Mesenchymal stem cell (in vitro differentiated cells and primary cell): ENCODE measurements around the gene PLEKHH1.
A peak's percentile ranks its signal among the peaks of the same experiment; 100 is the strongest.

Experiments
- DNase-seq: peaks from one replicate; pipeline ENCODE4 v3.0.0-alpha.2; 2013
- H2AFZ ChIP-seq: one replicate; pipeline ENCODE4 v1.6.1; 2013; ENCODE audit warnings: low read depth, mild to moderate bottlenecking, control low read depth, inconsistent platforms, low read length, moderate library complexity
- H2AK5ac ChIP-seq: 2 replicates; pipeline ENCODE4 v1.6.1; 2013; ENCODE audit warnings: low read length, moderate library complexity, mild to moderate bottlenecking, inconsistent platforms; ENCODE audit not compliant: severe bottlenecking
- H2BK120ac ChIP-seq: one replicate; pipeline ENCODE4 v1.6.1; 2013; ENCODE audit warnings: low read depth, mild to moderate bottlenecking, inconsistent platforms, low read length, moderate library complexity
- H2BK12ac ChIP-seq, 2 experiments: one replicate each; pipeline ENCODE4 v1.6.1; 2013; ENCODE audit warnings: inconsistent platforms in 2 of 2, low read length in 2 of 2, mild to moderate bottlenecking in 2 of 2, moderate library complexity in 2 of 2, control low read depth in 1 of 2
- H2BK15ac ChIP-seq: one replicate; pipeline ENCODE4 v1.6.1; 2013; ENCODE audit warnings: mild to moderate bottlenecking, low read depth, inconsistent platforms; ENCODE audit not compliant: poor library complexity, severe bottlenecking
- H2BK5ac ChIP-seq: 2 replicates; pipeline ENCODE4 v1.6.1; 2013; ENCODE audit warnings: low read depth, mild to moderate bottlenecking, low read length, control low read depth, inconsistent platforms; ENCODE audit not compliant: poor library complexity, severe bottlenecking
- H3K14ac ChIP-seq, 2 experiments: one replicate each; pipeline ENCODE4 v1.6.1; 2013; ENCODE audit warnings: inconsistent platforms in 2 of 2, low read length in 2 of 2, control low read depth in 1 of 2, mild to moderate bottlenecking in 1 of 2, moderate library complexity in 1 of 2
- H3K18ac ChIP-seq, 2 experiments: one replicate each; pipeline ENCODE4 v1.6.1; 2013; ENCODE audit warnings: inconsistent platforms in 2 of 2, low read length in 2 of 2, control low read depth in 1 of 2, low read depth in 1 of 2, mild to moderate bottlenecking in 1 of 2
- H3K23ac ChIP-seq, 2 experiments: one replicate each; pipeline ENCODE4 v1.6.1; 2013; ENCODE audit warnings: inconsistent platforms in 2 of 2, low read length in 2 of 2, mild to moderate bottlenecking in 2 of 2, moderate library complexity in 2 of 2, control low read depth in 1 of 2
- H3K27ac ChIP-seq: 2 replicates; pipeline ENCODE4 v1.5.1; 2013; ENCODE audit warnings: mild to moderate bottlenecking, moderate library complexity, low read length, control low read depth, inconsistent platforms; ENCODE audit not compliant: poor library complexity, severe bottlenecking
- H3K27me3 ChIP-seq, 2 experiments: 2 replicates each; pipeline versions ENCODE4 v1.6.1 to v1.7.0; 2013; ENCODE audit warnings: low read length in 2 of 2, mild to moderate bottlenecking in 2 of 2, moderate library complexity in 2 of 2, control low read depth in 1 of 2, inconsistent platforms in 1 of 2; ENCODE audit not compliant: control insufficient read depth in 1 of 2, insufficient read depth in 1 of 2
- H3K36me3 ChIP-seq, 2 experiments: 2 replicates each; pipeline versions ENCODE4 v1.6.1 to v1.7.0; 2013; ENCODE audit warnings: low read length in 2 of 2, control low read depth in 1 of 2, inconsistent platforms in 1 of 2, low read depth in 1 of 2, mild to moderate bottlenecking in 1 of 2; ENCODE audit not compliant: insufficient read depth in 2 of 2, control insufficient read depth in 1 of 2
- H3K4ac ChIP-seq, 2 experiments: one replicate each; pipeline ENCODE4 v1.6.1; 2013; ENCODE audit warnings: inconsistent platforms in 2 of 2, low read length in 2 of 2, mild to moderate bottlenecking in 2 of 2, moderate library complexity in 2 of 2, control low read depth in 1 of 2, low read depth in 1 of 2
- H3K4me1 ChIP-seq: 2 replicates; pipeline ENCODE4 v1.6.1; 2013; ENCODE audit warnings: low read depth, low read length, control low read depth; ENCODE audit not compliant: control insufficient read depth, insufficient read depth
- H3K4me2 ChIP-seq: 2 replicates; pipeline ENCODE4 v1.6.1; 2013; ENCODE audit warnings: low read length, mild to moderate bottlenecking, inconsistent platforms; ENCODE audit not compliant: poor library complexity, severe bottlenecking
- H3K4me3 ChIP-seq, 2 experiments: 2 replicates each; pipeline versions ENCODE4 v1.5.1 to v1.7.0; 2013; ENCODE audit warnings: low read length in 2 of 2, mild to moderate bottlenecking in 2 of 2, control low read depth in 1 of 2, low read depth in 1 of 2; ENCODE audit not compliant: insufficient read depth in 1 of 2
- H3K79me1 ChIP-seq: replicated peaks from 2 replicates; pipeline ENCODE4 v1.6.1; 2013; ENCODE audit warnings: mild to moderate bottlenecking, control low read depth, low read length, inconsistent platforms; ENCODE audit not compliant: poor library complexity, severe bottlenecking
- H3K9ac ChIP-seq: 2 replicates; pipeline ENCODE4 v1.7.0; 2013; ENCODE audit warnings: mild to moderate bottlenecking, low read length, moderate library complexity
- H3K9me3 ChIP-seq: 2 replicates; pipeline ENCODE4 v1.7.0; 2013; ENCODE audit warnings: mild to moderate bottlenecking, low read length; ENCODE audit not compliant: control insufficient read depth
- H4K8ac ChIP-seq: one replicate; pipeline ENCODE4 v1.6.1; 2013; ENCODE audit warnings: inconsistent platforms, mild to moderate bottlenecking, low read length, moderate library complexity
- H4K91ac ChIP-seq: one replicate; pipeline ENCODE4 v1.6.1; 2013; ENCODE audit warnings: mild to moderate bottlenecking, low read length, inconsistent platforms
- WGBS: methylation state at CpG from one replicate; pipeline ENCODE4 v1.1.7; 2013; ENCODE audit warnings: mixed read lengths; 5-methylcytosine and 5-hydroxymethylcytosine counted together

Gene PLEKHH1

DNA sequence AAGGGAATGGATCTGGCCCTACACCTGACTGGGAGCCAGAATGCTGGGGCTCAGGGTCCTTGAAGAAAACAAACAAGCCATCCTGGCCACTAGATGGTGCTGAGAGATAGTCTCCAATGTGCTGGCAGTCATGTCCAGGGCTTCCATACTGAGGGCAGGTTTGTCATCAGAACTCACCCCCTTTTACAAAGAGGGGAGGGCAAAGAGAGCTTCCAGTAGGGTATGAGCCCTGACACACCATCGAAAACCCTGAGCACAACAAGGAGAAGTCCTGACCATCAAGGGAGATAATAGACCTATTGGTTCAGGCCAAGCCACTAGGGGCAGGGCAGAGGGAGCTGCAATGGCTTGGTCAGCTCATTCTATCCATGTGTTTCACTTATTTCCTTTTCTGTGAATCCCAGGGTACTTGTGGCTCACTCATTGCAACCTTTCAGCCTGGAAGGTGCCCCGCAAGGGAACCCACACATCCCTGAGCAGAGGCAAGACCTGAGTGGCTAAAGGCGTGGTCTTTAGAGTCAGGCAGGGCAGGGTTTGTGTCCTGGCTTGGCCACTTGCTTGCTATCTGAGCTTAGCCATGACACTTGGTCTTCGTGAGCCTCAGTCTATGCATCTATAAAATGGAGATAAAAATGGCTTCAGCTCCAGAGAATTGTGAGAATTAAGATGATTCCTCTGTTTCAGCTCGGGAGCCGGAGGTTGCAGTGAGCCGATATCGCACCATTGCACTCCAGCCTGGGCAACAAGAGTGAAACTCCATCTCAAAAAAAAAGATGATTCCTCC, 6.2 kb upstream of the PLEKHH1 start:
- H2BK12ac ChIP-seq = no peak overlapping the region
- H3K27me3 ChIP-seq = peaks cover 34 to 66% of the 10 kb centered on the region in 2 experiments
- no peak overlapping the region for H2BK5ac ChIP-seq
- no peak overlapping the region for H3K23ac ChIP-seq
- peak; percentile 60 for DNase-seq
- no peaks in the 10 kb centered on the region for H3K9me3 ChIP-seq
- H3K4me1 ChIP-seq = no peaks in the 10 kb centered on the region
- H2AK5ac ChIP-seq = no peak overlapping the region
- H3K79me1 ChIP-seq = no peaks in the 10 kb centered on the region
- no peak overlapping the region for H3K4me3 ChIP-seq
- no peaks in the 10 kb centered on the region for H3K36me3 ChIP-seq
- H3K9ac ChIP-seq = no peak overlapping the region
- no peak overlapping the region for H2BK15ac ChIP-seq
- no peak overlapping the region for H3K14ac ChIP-seq
- H3K4me2 ChIP-seq = no peak overlapping the region
- H4K91ac ChIP-seq = no peak overlapping the region
- 71% methylated on average over 8 of the region's 8 CpGs for WGBS
- H2AFZ ChIP-seq = no peak overlapping the region
- H3K4ac ChIP-seq = no peak overlapping the region
- no peak overlapping the region for H2BK120ac ChIP-seq
- no peak overlapping the region for H3K27ac ChIP-seq
- H3K18ac ChIP-seq = no peak overlapping the region
- no peak overlapping the region for H4K8ac ChIP-seq

DNA sequence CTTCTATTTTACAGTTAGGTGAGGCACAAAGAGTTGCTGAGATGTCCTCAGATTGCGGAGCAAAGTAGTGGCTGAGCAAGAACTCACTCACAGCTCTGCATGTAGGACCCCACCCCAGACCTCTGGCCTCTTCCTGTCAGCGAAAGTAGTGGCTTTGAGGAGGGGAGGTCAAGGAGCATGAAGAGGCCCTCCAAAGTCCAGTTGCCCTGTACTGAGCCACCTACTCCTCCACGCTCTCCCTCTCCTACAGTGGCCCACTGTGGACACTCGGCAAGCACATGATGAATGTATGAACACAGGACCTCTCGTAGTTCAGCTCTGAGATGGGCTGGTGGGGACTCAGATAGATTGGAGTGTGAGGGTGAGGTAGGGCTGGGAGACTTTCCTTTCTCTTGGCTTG, 5.3 kb upstream of the PLEKHH1 start:
- Histone ChIP-seq H2AFZ (no peak overlapping the region), H3K79me1 (no peaks in the 10 kb centered on the region), H2BK12ac (no peak overlapping the region), H3K9me3 (no peaks in the 10 kb centered on the region), H3K4me3 (no peak overlapping the region), H3K4me2 (no peak overlapping the region), H2BK15ac (no peak overlapping the region), H3K27ac (no peak overlapping the region), H3K36me3 (no peaks in the 10 kb centered on the region), H3K18ac (no peak overlapping the region), H4K91ac (no peak overlapping the region), H2BK5ac (no peak overlapping the region), H4K8ac (no peak overlapping the region), H3K14ac (no peak overlapping the region), H3K9ac (no peak overlapping the region), H3K4ac (no peak overlapping the region), H3K23ac (no peak overlapping the region), H3K27me3 (peaks cover 25 to 60% of the 10 kb centered on the region in 2 experiments), H2AK5ac (no peak overlapping the region), H2BK120ac (no peak overlapping the region), H3K4me1 (peaks cover 1% of the 10 kb centered on the region)
- WGBS = 87% methylated on average over 4 of the region's 5 CpGs
- DNase-seq = no peak

DNA sequence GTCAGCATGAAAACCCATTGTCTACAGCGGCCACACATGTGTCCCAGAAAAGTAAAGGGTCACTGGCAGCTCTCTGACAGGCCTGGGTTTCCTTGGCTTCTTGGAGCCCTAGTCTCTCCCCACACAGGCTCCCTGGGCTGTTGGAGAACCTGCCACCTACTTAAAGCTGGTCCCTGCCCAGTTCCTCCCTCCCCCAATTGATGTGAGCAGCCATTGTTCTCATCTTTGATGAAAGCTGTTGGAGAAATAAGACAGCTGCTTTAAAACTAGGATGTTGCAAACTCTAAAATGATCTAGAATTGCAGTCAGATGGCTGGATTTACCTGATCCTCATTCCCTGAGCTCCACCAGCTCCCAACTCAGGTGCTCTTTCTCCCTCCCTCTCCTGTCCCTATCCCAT, 4.8 kb upstream of the PLEKHH1 start:
- Histone ChIP-seq H3K27ac (no peak overlapping the region), H2BK12ac (no peak overlapping the region), H4K8ac (no peak overlapping the region), H3K9me3 (no peaks in the 10 kb centered on the region), H3K79me1 (no peaks in the 10 kb centered on the region), H4K91ac (no peak overlapping the region), H3K14ac (no peak overlapping the region), H3K4ac (no peak overlapping the region), H2BK120ac (no peak overlapping the region), H3K36me3 (no peaks in the 10 kb centered on the region), H3K4me2 (no peak overlapping the region), H2AK5ac (no peak overlapping the region), H3K4me1 (peaks cover 1% of the 10 kb centered on the region), H2BK5ac (no peak overlapping the region), H2BK15ac (no peak overlapping the region), H3K18ac (no peak overlapping the region), H3K23ac (no peak overlapping the region), H3K4me3 (no peak overlapping the region), H3K27me3 (peaks cover 23 to 56% of the 10 kb centered on the region in 2 experiments), H3K9ac (no peak overlapping the region), H2AFZ (no peak overlapping the region)
- 73% methylated on average over 1 of the region's 1 CpG for WGBS
- DNase-seq = no peak

- H2AK5ac ChIP-seq = no peak overlapping the region
- peaks cover 10 to 39% of the 10 kb centered on the region in 2 experiments for H3K27me3 ChIP-seq
- no peaks in the 10 kb centered on the region for H3K36me3 ChIP-seq
- H3K4me3 ChIP-seq = no peak overlapping the region
- H2BK12ac ChIP-seq = no peak overlapping the region
- H4K91ac ChIP-seq = no peak overlapping the region
- H3K9me3 ChIP-seq = no peaks in the 10 kb centered on the region
- 64% methylated on average over 4 of the region's 5 CpGs for WGBS
- H3K18ac ChIP-seq = no peak overlapping the region
- H3K27ac ChIP-seq = no peak overlapping the region
- no peak overlapping the region for H2AFZ ChIP-seq
- no peak overlapping the region for H3K14ac ChIP-seq
- peaks cover 3% of the 10 kb centered on the region for H3K79me1 ChIP-seq
- peaks cover 4% of the 10 kb centered on the region for H3K4me1 ChIP-seq
- no peak for DNase-seq
- H3K23ac ChIP-seq = no peak overlapping the region
- H4K8ac ChIP-seq = no peak overlapping the region
- H2BK15ac ChIP-seq = no peak overlapping the region
- H3K4ac ChIP-seq = no peak overlapping the region
- no peak overlapping the region for H2BK120ac ChIP-seq
- no peak overlapping the region for H2BK5ac ChIP-seq
- H3K4me2 ChIP-seq = no peak overlapping the region
- no peak overlapping the region for H3K9ac ChIP-seq
Measured at GRCh38 chr14:67529947-67530935, 2.8 kb upstream of the PLEKHH1 start.
